Measurements from ENCODE around the gene FRMPD4.

Gene FRMPD4

DNA sequence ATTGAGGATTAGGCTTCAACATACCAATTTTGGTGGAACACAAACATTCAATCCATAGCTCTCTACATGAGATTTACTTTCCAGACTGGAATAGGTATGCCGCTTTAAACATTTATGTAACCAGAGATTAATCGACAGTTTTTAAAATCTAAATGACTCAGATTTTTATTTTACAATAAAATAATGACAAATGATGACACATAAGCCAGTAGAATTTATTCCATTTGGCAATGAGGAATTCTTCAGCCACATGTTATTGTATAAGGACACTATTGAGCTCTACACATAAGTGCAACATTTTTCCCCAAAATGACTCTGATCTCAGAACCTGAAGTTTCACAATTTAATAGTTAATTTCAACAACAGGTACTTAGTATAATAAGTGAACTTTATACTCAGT is 425.9 kb downstream of the FRMPD4 start:
- DNase-seq (ENCODE audit: insufficient read length, low spot score) (no peak), FAIRE-seq (no peak)
- TF ChIP-seq, protein P1, sequence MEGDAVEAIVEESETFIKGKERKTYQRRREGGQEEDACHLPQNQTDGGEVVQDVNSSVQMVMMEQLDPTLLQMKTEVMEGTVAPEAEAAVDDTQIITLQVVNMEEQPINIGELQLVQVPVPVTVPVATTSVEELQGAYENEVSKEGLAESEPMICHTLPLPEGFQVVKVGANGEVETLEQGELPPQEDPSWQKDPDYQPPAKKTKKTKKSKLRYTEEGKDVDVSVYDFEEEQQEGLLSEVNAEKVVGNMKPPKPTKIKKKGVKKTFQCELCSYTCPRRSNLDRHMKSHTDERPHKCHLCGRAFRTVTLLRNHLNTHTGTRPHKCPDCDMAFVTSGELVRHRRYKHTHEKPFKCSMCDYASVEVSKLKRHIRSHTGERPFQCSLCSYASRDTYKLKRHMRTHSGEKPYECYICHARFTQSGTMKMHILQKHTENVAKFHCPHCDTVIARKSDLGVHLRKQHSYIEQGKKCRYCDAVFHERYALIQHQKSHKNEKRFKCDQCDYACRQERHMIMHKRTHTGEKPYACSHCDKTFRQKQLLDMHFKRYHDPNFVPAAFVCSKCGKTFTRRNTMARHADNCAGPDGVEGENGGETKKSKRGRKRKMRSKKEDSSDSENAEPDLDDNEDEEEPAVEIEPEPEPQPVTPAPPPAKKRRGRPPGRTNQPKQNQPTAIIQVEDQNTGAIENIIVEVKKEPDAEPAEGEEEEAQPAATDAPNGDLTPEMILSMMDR (IDR thresholded peaks at IDR 0.05; ENCODE audit: insufficient read depth, missing control alignments), result no peak

DNA sequence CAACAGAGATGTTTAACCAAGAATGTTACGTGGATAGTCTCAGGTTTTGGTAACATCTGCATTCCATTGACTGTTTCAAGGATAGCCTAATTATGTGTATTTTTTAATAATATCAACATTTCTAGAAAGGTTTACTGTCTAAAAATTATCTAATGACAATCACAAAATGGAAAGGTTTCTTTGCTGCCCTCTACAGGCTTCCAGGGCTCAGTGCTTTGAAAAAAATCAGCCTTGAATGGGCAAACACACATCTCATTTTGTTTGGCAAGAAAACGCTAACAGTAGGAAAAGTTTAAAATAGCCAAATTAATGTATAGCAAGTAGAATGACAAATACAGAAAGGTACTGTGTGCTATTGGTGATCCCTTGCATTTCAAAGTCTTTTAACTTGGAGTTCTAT is 429.6 kb downstream of the FRMPD4 start:
- TF ChIP-seq, protein P1 (IDR thresholded peaks at IDR 0.05; ENCODE audit: insufficient read depth, missing control alignments), result peak; percentile 51
- FAIRE-seq (peak; percentile 32), DNase-seq (ENCODE audit: insufficient read length, low spot score) (no peak)

DNA sequence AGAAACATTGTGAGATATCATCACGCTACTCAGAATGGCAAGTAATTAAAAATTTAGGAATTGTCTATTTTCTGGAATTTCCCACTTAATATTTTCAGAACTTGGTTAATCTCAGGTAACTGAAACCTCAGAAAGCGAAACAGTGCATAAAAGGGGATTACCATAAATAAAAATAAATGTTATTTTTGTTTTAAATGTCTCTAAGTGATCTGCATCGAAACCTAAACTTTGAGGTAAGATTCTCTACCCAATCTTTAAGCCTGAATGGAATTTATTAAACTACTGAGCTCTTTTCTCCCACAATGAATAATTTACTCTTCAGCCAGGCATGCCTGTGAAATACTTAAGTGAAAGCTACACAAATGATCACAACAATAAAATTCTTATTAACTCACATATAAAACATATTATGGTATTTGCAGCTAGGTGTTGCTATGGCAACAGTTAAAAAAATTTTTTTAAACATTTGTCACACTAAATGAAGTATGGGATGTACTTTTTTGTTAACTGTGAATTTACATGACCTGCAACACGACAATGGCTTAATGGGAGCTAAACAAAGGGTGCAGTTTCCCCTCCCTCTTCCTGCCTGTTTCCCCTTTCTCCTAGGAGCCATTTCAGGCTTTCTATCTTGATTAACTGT is 432.7 kb downstream of the FRMPD4 start:
- DNase-seq (ENCODE audit: insufficient read length, low spot score) (no peak), FAIRE-seq (no peak)
- TF ChIP-seq, protein P1 (IDR thresholded peaks at IDR 0.05; ENCODE audit: insufficient read depth, missing control alignments), result no peak

DNA sequence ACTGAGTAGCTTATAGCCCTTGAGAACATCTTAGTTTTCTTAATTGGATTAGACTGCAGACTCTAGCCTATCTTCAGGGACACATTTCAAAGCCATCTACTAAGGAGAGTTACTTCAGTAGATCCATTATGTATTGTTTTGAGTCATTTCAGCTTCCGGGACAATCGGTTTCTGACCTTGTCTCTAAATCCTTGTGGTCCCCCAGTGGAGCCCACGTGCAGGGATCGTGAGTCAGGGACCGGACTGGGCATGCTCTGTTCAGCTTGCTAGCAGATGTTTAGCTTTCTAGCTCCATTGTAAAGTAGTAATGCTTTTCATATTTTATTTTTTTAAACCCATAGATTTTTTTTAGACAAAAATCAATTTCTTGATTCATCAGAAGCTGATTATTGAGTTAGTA is 441.0 kb downstream of the FRMPD4 start:
- TF ChIP-seq, protein P1 (IDR thresholded peaks at IDR 0.05; ENCODE audit: insufficient read depth, missing control alignments), result no peak
- FAIRE-seq (no peak), DNase-seq (ENCODE audit: insufficient read length, low spot score) (no peak)

DNA sequence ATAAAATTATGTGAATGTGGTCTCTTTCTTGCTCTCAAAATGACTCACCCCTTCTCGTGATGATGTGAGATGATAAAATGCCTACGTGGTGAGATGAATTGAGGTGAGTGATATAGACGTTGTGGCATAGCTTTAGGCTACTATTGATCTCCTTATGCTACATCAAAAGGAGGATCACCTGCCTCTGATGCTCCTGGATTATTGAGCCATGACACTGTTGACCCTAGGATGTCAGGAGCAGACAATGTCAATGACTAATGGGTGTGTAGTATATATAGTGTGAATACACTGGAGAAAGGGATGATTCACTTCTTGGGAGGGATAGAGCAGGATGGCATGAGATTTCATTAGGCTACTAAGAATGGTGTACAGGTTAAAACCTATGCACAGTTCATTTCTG is 442.3 kb downstream of the FRMPD4 start:
- FAIRE-seq, result no peak
- DNase-seq (ENCODE audit: insufficient read length, low spot score), result no peak
- TF ChIP-seq, protein P1 (IDR thresholded peaks at IDR 0.05; ENCODE audit: insufficient read depth, missing control alignments), result no peak

DNA sequence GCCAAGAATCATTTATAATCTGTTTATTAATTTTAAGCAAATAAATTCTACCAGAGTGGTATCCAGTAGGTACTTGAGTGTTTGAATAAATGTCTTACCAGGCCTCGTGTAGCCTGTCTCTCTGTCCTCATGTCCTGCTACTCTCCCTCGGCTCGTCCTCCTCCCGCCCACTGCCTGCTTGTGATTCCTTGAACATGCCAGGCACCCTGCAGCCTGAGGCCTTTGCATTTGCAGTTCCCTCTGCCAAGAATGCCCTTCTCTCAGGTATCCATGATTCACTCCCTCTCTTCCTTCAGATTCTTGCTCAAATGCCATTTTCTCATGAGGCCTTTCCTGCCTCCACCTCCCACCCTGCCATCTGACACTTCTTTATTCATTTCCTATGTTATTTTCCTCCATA is 443.3 kb downstream of the FRMPD4 start:
- TF ChIP-seq, protein P1 (IDR thresholded peaks at IDR 0.05; ENCODE audit: insufficient read depth, missing control alignments), result no peak
- FAIRE-seq, result no peak
- DNase-seq (ENCODE audit: insufficient read length, low spot score), result no peak

DNA sequence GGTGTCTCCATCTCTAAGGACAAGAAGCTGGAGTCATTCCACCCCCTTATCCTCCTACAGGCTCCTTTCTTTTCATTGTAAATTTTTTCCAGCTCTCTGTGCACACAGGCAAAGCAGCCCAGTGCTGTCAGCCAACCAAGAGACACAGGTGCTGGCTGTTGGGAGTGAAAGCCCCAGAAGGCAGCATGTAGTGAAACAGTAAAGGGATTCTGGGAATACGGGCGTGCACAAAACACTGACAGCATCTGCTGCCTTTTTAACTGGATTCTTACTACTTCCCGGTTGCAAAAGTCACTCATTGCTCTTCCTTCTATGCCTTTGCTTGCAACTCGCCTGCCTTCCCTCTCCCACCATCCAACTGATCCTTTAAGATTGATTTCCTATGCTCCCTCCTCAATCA is 444.4 kb downstream of the FRMPD4 start:
- no peak for FAIRE-seq
- TF ChIP-seq, protein P1 (IDR thresholded peaks at IDR 0.05; ENCODE audit: insufficient read depth, missing control alignments), result no peak
- DNase-seq (ENCODE audit: insufficient read length, low spot score), result no peak

Data from D721Med (cell line).